PC-9 (cell line): ENCODE data around the gene PRKAG2. TPM values are rescaled to one million over a fixed set of nuclear protein-coding genes. Genes with fewer than 3 reads are reported as not detected.

ENCODE experiments used
- BruUV-seq: library from RNA; stranded (reverse); fragments of 400-500 nt; replicated peaks from 2 replicates; lab custom pipeline; 2021; lab: Mats Ljungman, UMichigan
- CTCF ChIA-PET: fragments of 300-600 bp; sonication (Branson Sonifier 250); formaldehyde crosslinking; loops from one replicate; lab custom pipeline; 2022; ENCODE audit warnings: antibody characterized with exemption; lab: Charles Lee
- POLR2A ChIA-PET: fragments of 300-600 bp; sonication (Branson Sonifier 250); formaldehyde crosslinking; loops from one replicate; lab custom pipeline; 2022; ENCODE audit warnings: antibody characterized with exemption; ENCODE audit not compliant: unreplicated experiment; lab: Charles Lee
- DNase-seq, 2 experiments: peaks; one replicate each; pipeline versions ENCODE4 v3.0.0 to v3.0.0-alpha.2; 2015 to 2022; ENCODE audit warnings: mixed read lengths in 1 of 2
- H2AFZ ChIP-seq: fragments of 200-600 bp; sonication (generic); 2 replicates; pipeline ENCODE4 v1.8.1; 2017; ENCODE audit warnings: antibody characterized with exemption
- H3F3A ChIP-seq: fragments of 200-600 bp; sonication (generic); 2 replicates; pipeline ENCODE4 v1.8.1; 2017; ENCODE audit warnings: antibody characterized with exemption, mild to moderate bottlenecking, low read depth; ENCODE audit not compliant: insufficient read depth
- H3K27ac ChIP-seq: fragments of 200-600 bp; sonication (generic); 2 replicates; pipeline ENCODE4 v1.6.1; 2016; ENCODE audit warnings: mixed run types
- H3K27me3 ChIP-seq: fragments of 200-600 bp; sonication (generic); 2 replicates; pipeline ENCODE4 v1.6.1; 2016; ENCODE audit warnings: low read depth, mixed run types; ENCODE audit not compliant: insufficient read depth
- H3K36me3 ChIP-seq: fragments of 200-600 bp; sonication (generic); 2 replicates; pipeline ENCODE4 v1.6.1; 2016; ENCODE audit warnings: low read depth, mixed run types
- H3K4me1 ChIP-seq: fragments of 200-600 bp; sonication (generic); replicated peaks from 2 replicates; pipeline ENCODE4 v1.6.1; 2016; ENCODE audit warnings: mixed run types; ENCODE audit not compliant: insufficient read depth
- H3K4me2 ChIP-seq: fragments of 200-600 bp; sonication (generic); 2 replicates; pipeline ENCODE4 v1.6.1; 2017; ENCODE audit warnings: mixed run types
- H3K4me3 ChIP-seq: fragments of 200-600 bp; sonication (generic); 2 replicates; pipeline ENCODE4 v1.6.1; 2016; ENCODE audit warnings: mixed run types
- H3K79me2 ChIP-seq: fragments of 200-600 bp; sonication (generic); 2 replicates; pipeline ENCODE4 v1.6.1; 2017; ENCODE audit warnings: low read depth, mixed run types
- H3K9me2 ChIP-seq: fragments of 200-600 bp; sonication (generic); 2 replicates; pipeline ENCODE4 v1.8.1; 2017; ENCODE audit warnings: mild to moderate bottlenecking; ENCODE audit not compliant: insufficient read depth
- H3K9me3 ChIP-seq: fragments of 200-600 bp; sonication (generic); 2 replicates; pipeline ENCODE4 v1.8.1; 2016; ENCODE audit warnings: low read depth; ENCODE audit not compliant: insufficient read depth
- H4K20me1 ChIP-seq: fragments of 200-600 bp; sonication (generic); 2 replicates; pipeline ENCODE4 v1.8.1; 2017; ENCODE audit not compliant: insufficient read depth
- CTCF ChIP-seq: fragments of 200-600 bp; sonication (generic); conservative IDR thresholded peaks from 2 replicates; pipeline ENCODE4 v1.6.1; 2017; ENCODE audit warnings: mixed run types, antibody characterized with exemption, mild to moderate bottlenecking, moderate library complexity
- EZH2 ChIP-seq: fragments of 200-600 bp; sonication (generic); IDR thresholded peaks from 2 replicates; pipeline ENCODE4 v1.8.0; 2017; ENCODE audit warnings: antibody characterized with exemption, low read depth
- intact Hi-C: fragments of 100-400 bp; cut with micrococcal nuclease; formaldehyde crosslinking; loops from one replicate; pipeline ENCODE4 v1.10.0; 2022; ENCODE audit not compliant: unreplicated experiment
- total RNA-seq: library from RNA; stranded (reverse); gene quantifications from 2 replicates; pipeline ENCODE4 v1.2.3, GENCODE V29; 2021

Gene PRKAG2
- total RNA-seq, 1 experiment from 2014 or later, result 37.3 TPM

GRCh38 chr7:151896086-151896485 lies 19.2 kb upstream of the PRKAG2 start:
- Histone ChIP-seq H3F3A (no peaks in the 10 kb centered on the region), H3K4me3 (no peak overlapping the region), H3K4me2 (no peak overlapping the region), H3K27ac (no peak overlapping the region), H3K79me2 (no peaks in the 10 kb centered on the region), H2AFZ (no peak overlapping the region), H3K9me2 (no peaks in the 10 kb centered on the region), H3K4me1 (no peaks in the 10 kb centered on the region), H3K36me3 (no peaks in the 10 kb centered on the region), H4K20me1 (no peaks in the 10 kb centered on the region), H3K9me3 (no peaks in the 10 kb centered on the region), H3K27me3 (peaks cover 94% of the 10 kb centered on the region)
- no peak for TF ChIP-seq CTCF
- no peak for TF ChIP-seq EZH2
- DNase-seq, result no peak
- intact Hi-C loops, result no loop called here
- CTCF ChIA-PET, result no interaction called here
- no TSS peak for BruUV-seq
- POLR2A ChIA-PET, result no interaction called here

- no peaks in the 10 kb centered on the region for H3K36me3 ChIP-seq
- no peaks in the 10 kb centered on the region for H3K79me2 ChIP-seq
- H4K20me1 ChIP-seq, result no peaks in the 10 kb centered on the region
- ChIA-PET POLR2A (no interaction called here), CTCF (no interaction called here)
- no peaks in the 10 kb centered on the region for H3K9me3 ChIP-seq
- peaks cover 94% of the 10 kb centered on the region for H3K27me3 ChIP-seq
- DNase-seq, result no peak
- H2AFZ ChIP-seq, result no peak overlapping the region
- H3K27ac ChIP-seq, result no peak overlapping the region
- no TSS peak for BruUV-seq
- H3K4me1 ChIP-seq, result no peaks in the 10 kb centered on the region
- no peak overlapping the region for H3K4me3 ChIP-seq
- no peak overlapping the region for H3K4me2 ChIP-seq
- H3F3A ChIP-seq, result no peaks in the 10 kb centered on the region
- intact Hi-C loops, result no loop called here
- TF ChIP-seq CTCF (no peak), EZH2 (no peak)
- H3K9me2 ChIP-seq, result no peaks in the 10 kb centered on the region
Measured at GRCh38 chr7:151895631-151896031, 18.7 kb upstream of the PRKAG2 start.

GRCh38 chr7:151895008-151895630 lies 18.2 kb upstream of the PRKAG2 start:
- intact Hi-C loops, result no loop called here
- Histone ChIP-seq H3K27me3 (peaks cover 94% of the 10 kb centered on the region), H3K9me3 (no peaks in the 10 kb centered on the region), H3K4me2 (no peak overlapping the region), H4K20me1 (no peaks in the 10 kb centered on the region), H3K4me1 (no peaks in the 10 kb centered on the region), H3K27ac (no peak overlapping the region), H2AFZ (no peak overlapping the region), H3K36me3 (no peaks in the 10 kb centered on the region), H3K9me2 (no peaks in the 10 kb centered on the region), H3F3A (no peaks in the 10 kb centered on the region), H3K4me3 (no peak overlapping the region), H3K79me2 (no peaks in the 10 kb centered on the region)
- no peak for TF ChIP-seq CTCF
- no peak for TF ChIP-seq EZH2
- DNase-seq, result no peak
- ChIA-PET CTCF (no interaction called here), POLR2A (no interaction called here)
- no TSS peak for BruUV-seq
